Stimulated activated CD4-positive, alpha-beta T cell treated with anti-CD3 and anti-CD28 coated beads, Interleukin-15, amount 100 ng/mL, for 48 hours (primary cell): ENCODE measurements around the gene NPIPA7.
"Not testable (repeated sequence)": the region's sequence is repeated elsewhere in the genome, so short reads cannot be mapped to it uniquely, and the experiment has no call there.

Source experiments
- DNase-seq, 2 donors: peaks; one replicate each; pipeline ENCODE4 v3.0.0-alpha.2; 2020; ENCODE audit warnings: low read depth in 2 of 2

The NPIPA7 gene

DNA sequence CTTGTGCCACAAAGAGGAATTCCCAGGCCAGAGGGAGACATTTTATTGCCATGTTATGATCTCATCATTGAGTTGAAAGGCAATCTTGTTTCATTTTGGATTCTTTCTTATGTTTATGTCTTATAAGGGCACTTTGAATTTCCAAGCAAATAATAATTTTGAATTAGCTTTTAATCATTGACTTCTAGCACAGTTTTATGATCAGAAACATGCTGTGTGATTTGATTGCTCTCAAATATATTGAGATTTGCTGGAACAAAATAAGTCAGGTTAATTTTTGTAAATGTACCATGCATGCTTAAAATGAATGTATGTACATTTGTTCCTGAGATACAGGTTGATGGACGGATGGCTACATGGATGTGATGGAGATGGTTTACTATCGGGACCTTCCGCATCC lies at the start of gene NPIPA7:
Gene NPIPA7, plus strand, starts transcription at position 301 of the 400 bp plus-strand sequence. CDS start 105 bp downstream, outside the sequence.
- DNase-seq, result not testable (repeated sequence)

GRCh38 chr16:16331466-16331865 lies 47.5 kb upstream of the NPIPA7 start:
- not testable (repeated sequence) for DNase-seq

DNA sequence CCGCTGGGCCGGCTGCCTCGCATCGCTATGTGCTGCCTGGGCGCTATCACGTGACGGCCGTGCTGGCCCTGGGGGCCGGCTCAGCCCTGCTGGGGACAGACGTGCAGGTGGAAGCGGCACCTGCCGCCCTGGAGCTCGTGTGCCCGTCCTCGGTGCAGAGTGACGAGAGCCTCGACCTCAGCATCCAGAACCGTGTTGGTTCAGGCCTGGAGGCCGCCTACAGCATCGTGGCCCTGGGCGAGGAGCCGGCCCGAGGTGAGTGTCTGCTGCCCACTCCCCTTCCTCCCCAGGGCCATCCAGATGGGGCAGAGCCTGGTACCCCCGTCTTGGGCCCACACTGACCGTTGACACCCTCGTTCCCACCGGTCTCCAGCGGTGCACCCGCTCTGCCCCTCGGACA lies 21.4 kb upstream of the NPIPA7 start:
- not testable (repeated sequence) for DNase-seq

DNA sequence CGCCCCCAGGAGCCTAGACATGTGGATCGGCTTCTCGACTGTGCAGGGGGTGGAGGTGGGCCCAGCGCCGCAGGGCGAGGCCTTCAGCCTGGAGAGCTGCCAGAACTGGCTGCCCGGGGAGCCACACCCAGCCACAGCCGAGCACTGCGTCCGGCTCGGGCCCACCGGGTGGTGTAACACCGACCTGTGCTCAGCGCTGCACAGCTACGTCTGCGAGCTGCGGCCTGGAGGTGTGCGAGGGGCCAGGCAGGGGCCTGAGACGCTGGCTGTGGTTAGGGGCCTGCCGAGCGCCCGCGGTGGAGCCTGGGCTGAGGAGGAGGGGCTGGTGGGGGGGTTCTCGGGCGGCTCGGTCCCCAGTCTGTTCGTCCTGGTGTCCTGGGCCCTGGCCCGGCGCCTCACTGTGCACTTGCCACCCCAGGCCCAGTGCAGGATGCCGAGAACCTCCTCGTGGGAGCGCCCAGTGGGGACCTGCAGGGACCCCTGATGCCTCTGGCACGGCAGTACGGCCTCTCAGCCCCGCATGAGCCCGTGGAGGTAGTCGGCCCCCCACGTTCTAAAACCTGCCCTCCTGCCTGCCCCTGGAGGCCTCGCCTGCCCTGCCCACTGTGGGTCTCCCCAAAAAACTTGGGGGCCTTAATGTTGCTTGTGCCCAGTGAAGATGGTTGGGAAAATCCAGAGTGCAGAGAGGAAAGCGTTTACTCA lies 20.2 kb upstream of the NPIPA7 start:
- not testable (repeated sequence) for DNase-seq

DNA sequence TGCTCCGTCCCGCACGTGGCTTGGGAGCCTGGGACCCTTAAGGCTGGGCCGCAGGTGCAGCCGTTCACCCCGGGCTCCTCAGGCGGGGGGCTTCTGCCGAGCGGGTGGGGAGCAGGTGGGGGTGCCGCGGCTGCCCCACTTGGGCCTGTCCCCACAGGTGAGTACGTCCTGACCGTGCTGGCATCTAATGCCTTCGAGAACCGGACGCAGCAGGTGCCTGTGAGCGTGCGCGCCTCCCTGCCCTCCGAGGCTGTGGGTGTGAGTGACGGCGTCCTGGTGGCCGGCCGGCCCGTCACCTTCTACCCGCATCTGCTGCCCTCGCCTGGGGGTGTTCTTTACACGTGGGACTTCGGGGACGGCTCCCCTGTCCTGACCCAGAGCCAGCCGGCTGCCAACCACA lies 15.3 kb upstream of the NPIPA7 start:
- DNase-seq, result not testable (repeated sequence)

DNA sequence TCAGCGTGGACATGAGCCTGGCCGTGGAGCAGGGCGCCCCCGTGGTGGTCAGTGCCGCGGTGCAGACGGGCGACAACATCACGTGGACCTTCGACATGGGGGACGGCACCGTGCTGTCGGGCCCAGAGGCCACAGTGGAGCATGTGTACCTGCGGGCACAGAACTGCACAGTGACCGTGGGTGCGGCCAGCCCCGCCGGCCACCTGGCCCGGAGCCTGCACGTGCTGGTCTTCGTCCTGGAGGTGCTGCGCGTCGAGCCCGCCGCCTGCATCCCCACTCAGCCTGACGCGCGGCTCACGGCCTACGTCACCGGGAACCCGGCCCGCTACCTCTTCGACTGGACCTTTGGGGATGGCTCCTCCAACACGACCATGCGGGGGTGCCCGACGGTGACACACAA lies 14.8 kb upstream of the NPIPA7 start:
- not testable (repeated sequence) for DNase-seq

DNA sequence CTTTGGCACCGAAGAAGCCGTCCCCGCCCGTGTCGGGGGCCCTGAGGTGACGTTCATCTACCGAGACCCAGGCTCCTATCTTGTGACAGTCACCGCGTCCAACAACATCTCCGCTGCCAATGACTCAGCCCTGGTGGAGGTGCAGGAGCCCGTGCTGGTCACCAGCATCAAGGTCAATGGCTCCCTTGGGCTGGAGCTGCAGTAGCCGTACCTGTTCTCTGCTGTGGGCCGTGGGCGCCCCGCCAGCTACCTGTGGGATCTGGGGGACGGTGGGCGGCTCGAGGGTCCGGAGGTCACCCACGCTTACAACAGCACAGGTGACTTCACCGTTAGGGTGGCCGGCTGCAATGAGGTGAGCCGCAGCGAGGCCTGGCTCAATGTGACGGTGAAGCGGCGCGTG lies 14.2 kb upstream of the NPIPA7 start:
- not testable (repeated sequence) for DNase-seq

DNA sequence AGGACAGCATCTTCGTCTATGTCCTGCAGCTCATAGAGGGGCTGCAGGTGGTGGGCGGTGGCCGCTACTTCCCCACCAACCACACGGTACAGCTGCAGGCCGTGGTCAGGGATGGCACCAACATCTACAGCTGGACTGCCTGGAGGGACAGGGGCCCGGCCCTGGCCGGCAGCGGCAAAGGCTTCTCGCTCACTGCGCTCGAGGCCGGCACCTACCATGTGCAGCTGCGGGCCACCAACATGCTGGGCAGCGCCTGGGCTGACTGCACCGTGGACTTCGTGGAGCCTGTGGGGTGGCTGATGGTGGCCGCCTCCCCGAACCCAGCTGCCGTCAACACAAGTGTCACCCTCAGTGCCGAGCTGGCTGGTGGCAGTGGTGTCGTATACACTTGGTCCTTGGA lies 13.6 kb upstream of the NPIPA7 start:
- not testable (repeated sequence) for DNase-seq

GRCh38 chr16:16365851-16366250 lies 13.1 kb upstream of the NPIPA7 start:
- DNase-seq, result not testable (repeated sequence)

DNA sequence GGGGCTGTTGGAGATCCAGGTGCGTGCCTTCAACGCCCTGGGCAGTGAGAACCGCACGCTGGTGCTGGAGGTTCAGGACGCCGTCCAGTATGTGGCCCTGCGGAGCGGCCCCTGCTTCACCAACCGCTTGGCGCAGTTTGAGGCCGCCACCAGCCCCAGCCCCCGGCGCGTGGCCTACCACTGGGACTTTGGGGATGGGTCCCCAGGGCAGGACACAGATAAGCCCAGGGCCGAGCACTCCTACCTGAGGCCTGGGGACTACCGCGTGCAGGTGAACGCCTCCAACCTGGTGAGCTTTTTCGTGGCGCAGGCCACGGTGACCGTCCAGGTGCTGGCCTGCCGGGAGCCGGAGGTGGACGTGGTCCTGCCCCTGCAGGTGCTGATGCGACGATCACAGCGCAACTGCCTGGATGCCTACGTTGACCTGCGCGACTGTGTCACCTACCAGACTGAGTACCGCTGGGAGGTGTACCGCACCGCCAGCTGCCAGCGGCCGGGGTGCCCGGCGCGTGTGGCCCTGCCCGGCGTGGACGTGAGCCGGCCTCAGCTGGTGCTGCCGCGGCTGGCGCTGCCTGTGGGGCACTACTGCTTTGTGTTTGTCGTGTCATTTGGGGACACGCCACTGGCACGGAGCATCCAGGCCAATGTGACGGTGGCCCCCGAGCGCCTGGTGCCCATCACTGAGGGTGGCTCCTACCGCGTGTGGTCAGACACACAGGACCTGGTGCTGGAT lies 12.2 kb upstream of the NPIPA7 start:
- not testable (repeated sequence) for DNase-seq

GRCh38 chr16:16367285-16367628 lies 11.7 kb upstream of the NPIPA7 start:
- DNase-seq, result not testable (repeated sequence)

- DNase-seq, result not testable (repeated sequence)
These were observed 9.7 kb upstream of the NPIPA7 start for GRCh38 chr16:16369081-16369856.

DNA sequence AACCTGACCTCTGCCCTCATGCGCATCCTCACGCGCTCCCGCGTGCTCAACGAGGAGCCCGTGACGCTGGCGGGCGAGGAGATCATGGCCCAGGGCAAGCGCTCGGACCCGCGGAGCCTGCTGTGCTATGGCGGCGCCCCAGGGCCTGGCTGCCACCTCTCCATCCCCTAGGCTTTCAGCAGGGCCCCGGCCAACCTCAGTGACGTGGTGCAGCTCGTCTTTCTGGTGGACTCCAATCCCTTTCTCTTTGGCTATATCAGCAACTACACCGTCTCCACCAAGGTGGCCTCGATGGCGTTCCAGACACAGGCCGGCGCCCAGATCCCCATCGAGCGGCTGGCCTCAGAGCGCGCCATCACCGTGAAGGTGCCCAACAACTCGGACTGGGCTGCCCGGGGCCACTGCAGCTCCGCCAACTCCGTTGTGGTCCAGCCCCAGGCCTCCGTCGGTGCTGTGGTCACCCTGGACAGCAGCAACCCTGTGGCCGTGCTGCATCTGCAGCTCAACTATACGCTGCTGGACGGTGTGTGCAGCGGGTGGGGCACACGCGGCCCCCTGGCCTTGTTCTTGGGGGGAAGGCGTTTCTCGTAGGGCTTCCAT lies 7.7 kb upstream of the NPIPA7 start:
- DNase-seq, result not testable (repeated sequence)

- DNase-seq, result not testable (repeated sequence)
These were observed 4.7 kb upstream of the NPIPA7 start for GRCh38 chr16:16374192-16374591.

DNA sequence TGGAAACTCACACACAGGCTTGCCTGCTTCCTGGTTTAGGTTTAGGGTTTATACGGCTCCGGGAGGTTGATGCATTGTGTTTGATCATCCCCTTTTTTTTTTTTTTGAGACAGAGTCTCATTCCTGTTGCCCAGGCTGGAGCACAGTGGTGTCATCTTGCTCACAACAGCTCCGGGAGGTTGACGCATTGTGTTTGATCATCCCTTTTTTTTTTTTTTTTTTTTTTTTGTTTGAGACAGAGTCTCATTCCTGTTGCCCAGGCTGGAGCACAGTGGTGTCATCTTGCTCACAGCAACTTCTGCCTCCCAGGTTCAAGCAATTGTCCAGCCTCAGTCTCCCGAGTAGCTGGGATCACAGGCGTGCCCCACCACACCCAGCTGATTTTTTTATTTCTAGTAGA lies 20.7 kb downstream of the NPIPA7 start:
- DNase-seq, result not testable (repeated sequence)

DNA sequence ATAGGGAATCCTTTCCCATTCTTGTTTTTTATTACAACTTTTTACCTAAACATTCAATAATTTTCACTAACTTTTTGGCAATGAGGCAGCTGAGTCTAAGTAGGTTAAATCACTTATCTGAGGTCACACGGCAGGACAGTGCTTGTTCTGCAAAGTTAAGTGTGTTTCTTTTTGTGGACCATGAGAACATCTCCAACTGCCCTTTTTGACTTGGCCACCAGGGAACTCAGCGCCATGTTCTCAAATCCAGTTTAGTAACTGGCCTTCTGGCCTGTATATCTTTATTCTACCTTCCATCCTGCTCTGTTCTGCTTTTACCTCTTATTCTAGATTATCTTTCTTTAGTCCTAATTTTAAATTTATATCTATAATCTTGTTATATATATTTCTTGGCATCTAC lies 23.4 kb downstream of the NPIPA7 start:
- not testable (repeated sequence) for DNase-seq

GRCh38 chr16:16404283-16404682 lies 25.3 kb downstream of the NPIPA7 start:
- DNase-seq, result not testable (repeated sequence)

DNA sequence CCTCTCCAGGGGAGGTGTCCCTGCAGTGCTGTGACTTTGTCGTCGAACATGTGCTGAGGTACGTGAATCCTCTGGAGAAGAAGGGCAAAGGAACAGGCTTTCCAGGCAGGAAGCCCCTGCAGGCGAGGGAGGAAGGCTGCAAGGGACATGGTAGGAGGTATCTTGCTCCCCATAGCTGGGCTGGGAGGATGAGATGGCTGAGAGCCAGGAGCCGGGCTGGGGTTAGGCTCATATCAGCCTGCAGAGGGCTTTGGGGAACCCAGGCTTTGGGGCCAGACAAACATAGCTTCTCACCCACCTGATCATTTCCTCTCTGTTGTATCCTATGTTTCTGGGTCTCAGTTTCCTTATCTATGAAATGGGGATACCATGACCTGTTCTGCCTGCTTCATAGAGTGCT lies 26.5 kb downstream of the NPIPA7 start:
- not testable (repeated sequence) for DNase-seq

GRCh38 chr16:16408430-16408829 lies 29.5 kb downstream of the NPIPA7 start:
- not testable (repeated sequence) for DNase-seq

DNA sequence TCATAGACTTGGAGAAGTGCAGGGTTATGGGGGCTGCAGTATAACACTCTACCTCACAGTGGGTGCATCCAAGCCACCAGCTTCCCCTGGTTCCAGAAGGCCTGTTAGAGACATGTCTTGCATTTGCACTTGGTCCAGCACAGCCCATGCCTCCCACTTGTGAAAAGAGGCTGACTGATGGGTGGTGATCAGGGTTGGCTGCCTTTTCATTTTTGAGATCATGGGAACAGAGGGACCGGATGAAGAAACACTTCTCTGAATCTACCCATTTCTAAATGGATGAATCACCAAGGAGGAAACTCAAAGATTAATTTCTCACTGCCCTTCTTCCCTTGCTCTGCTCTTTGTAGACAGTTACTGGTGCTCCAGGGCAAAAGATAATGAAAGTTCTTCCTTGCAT lies 34.8 kb downstream of the NPIPA7 start:
- DNase-seq, result not testable (repeated sequence)

DNA sequence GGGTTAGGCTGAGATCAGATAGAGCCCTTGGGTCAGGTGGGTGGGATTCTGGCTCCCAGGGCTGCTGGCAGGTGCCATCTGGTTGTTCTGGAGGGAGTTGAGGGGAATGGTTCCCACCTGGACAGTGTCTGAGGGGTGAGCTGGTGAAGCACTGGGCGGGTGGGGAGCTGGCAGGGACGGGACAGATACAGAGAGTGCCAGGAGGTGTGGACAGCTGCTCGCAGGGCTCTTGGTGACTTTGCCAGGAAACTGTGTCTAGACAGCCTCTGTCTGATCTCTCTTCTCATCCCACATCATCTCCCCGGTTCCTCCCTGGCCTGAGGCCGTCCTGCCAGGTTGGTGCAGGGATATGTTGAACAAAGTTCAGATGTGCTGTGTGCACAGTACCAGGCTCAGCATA lies 38.1 kb downstream of the NPIPA7 start:
- not testable (repeated sequence) for DNase-seq
